ENCODE measurements around the gene PMS2.
"Not testable (repeated sequence)": the region's sequence is repeated elsewhere in the genome, so short reads cannot be mapped to it uniquely, and the experiment has no call there.

PMS2 gene

GRCh38 chr7:6008668-6009611 lies at the start of gene PMS2, which contains the start of gene AIMP2:
Gene PMS2 (minus strand): TSS chr7:6009049. CDS start chr7:6009019, 30 bp downstream.
Gene AIMP2 (plus strand): TSS chr7:6009272. CDS start chr7:6009364, 92 bp downstream.
- H3K27ac ChIP-seq (ENCODE audit: low read depth, low read length), result peak within 1 kb of the TSS; percentile 97
- peak within 1 kb of the TSS; percentile 96 for H3K9ac ChIP-seq (ENCODE audit: low read depth, low read length)
- peaks cover 35% of the 10 kb centered on the region for H3K36me3 ChIP-seq (ENCODE audit: control insufficient read depth, insufficient read depth, low read length)
- H3K4me1 ChIP-seq (ENCODE audit: control insufficient read depth, insufficient read depth, low read length), result no peaks in the 10 kb centered on the region
- no peaks in the 10 kb centered on the region for H3K9me3 ChIP-seq (ENCODE audit: control insufficient read depth, insufficient read depth, low read length)
- H3K27me3 ChIP-seq (ENCODE audit: control insufficient read depth, insufficient read depth, low read length), result no peaks in the 10 kb centered on the region
- H3K4me3 ChIP-seq (ENCODE audit: low read depth, low read length), result peak within 1 kb of the TSS; percentile 96

DNA sequence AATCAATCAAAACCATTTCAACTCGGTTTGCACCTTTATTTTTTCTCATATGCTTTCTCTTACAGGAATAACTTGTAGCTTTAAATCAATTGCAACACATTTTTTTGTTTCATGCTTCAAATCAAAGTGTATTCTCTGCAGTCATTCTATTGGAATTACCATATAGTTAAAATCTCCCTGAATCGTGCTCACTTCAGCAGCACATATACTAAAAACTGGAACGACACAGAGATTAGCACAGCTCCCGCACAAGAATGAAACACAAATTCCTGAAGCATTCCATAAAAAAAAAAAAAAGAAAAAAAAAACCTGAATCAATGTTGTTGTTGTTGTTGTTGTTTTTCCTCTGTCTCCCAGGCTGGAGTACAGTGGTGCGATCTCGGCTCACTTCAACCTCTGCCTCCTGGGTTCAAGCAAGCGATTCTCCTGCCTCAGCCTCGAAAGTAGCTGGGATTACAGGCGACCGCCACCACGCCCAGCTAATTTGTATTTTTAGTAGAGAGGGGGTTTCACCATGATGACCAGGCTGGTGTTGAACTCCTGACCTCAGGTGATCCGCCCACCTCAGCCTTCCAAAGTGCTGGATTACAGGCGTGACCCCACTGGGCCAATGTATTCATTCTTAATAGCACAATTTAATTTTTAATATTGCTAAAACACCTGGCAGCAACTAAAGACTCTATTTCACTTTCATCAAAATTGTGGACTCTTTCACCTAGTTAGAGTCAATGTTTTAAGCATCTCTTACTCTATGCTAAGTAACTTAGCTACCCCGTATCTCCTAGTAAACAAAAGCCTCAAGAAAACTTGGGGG lies 48.7 kb upstream of the PMS2 start:
- peaks cover 25% of the 10 kb centered on the region for H3K36me3 ChIP-seq (ENCODE audit: control insufficient read depth, insufficient read depth, low read length)
- H3K27ac ChIP-seq (ENCODE audit: low read depth, low read length), result no peak overlapping the region
- no peak overlapping the region for H3K9ac ChIP-seq (ENCODE audit: low read depth, low read length)
- peak overlapping the region; percentile 98 for H3K4me3 ChIP-seq (ENCODE audit: low read depth, low read length)
- H3K27me3 ChIP-seq (ENCODE audit: control insufficient read depth, insufficient read depth, low read length), result no peaks in the 10 kb centered on the region
- H3K9me3 ChIP-seq (ENCODE audit: control insufficient read depth, insufficient read depth, low read length), result no peaks in the 10 kb centered on the region
- peaks cover 3% of the 10 kb centered on the region; the same call in 1 of the 2 replicates for H3K4me1 ChIP-seq (ENCODE audit: control insufficient read depth, insufficient read depth, low read length)

- Histone ChIP-seq H3K4me1 (ENCODE audit: control insufficient read depth, insufficient read depth, low read length) (peaks cover 3% of the 10 kb centered on the region; the same call in 1 of the 2 replicates), H3K27ac (ENCODE audit: low read depth, low read length) (no peak overlapping the region), H3K4me3 (ENCODE audit: low read depth, low read length) (no peak overlapping the region), H3K9ac (ENCODE audit: low read depth, low read length) (no peak overlapping the region), H3K36me3 (ENCODE audit: control insufficient read depth, insufficient read depth, low read length) (peaks cover 33% of the 10 kb centered on the region), H3K9me3 (ENCODE audit: control insufficient read depth, insufficient read depth, low read length) (no peaks in the 10 kb centered on the region), H3K27me3 (ENCODE audit: control insufficient read depth, insufficient read depth, low read length) (no peaks in the 10 kb centered on the region)
Measured at GRCh38 chr7:6056616-6057015, 47.8 kb upstream of the PMS2 start.

DNA sequence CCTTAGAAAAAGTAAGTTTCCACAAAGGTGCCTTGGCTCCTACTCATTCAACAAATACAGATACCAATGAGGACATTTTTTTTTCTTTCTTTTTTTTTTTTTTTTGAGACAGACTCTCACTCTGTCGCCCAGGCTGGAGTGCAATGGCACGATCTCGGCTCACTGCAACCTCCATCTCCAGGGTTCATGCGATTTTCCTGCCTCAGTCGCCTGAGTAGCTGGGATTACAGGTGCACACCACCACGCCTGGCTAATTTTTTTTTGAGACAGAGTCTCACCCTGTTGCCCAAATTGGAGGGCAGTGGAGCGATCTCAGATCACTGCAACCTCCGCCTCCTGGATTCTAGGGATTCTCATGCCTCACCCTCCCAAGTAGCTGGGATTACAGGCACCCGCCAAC lies 42.3 kb upstream of the PMS2 start:
- H3K36me3 ChIP-seq (ENCODE audit: control insufficient read depth, insufficient read depth, low read length), result peaks cover 76% of the 10 kb centered on the region

DNA sequence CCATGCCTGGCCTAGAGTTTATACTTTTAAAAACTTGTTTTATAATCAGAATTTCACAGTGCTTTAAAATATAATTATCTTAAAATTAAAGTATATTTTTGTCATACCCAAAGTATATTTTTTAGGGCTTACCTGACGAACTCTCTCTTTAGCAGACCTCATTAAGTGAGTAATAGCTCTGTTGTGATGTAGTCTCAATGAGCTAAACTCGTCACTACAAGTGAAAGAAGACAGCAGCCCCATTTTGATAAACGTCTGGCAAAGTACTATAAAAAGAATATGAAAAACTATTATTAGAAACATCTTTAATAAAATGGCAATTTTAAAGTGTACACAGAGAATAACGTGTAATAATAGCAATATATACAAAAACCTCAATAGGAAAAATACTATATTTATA lies 40.9 kb upstream of the PMS2 start:
- H3K27ac ChIP-seq (ENCODE audit: low read depth, low read length), result no peak overlapping the region
- H3K4me1 ChIP-seq (ENCODE audit: control insufficient read depth, insufficient read depth, low read length), result no peaks in the 10 kb centered on the region
- no peak overlapping the region for H3K4me3 ChIP-seq (ENCODE audit: low read depth, low read length)
- peaks cover 83% of the 10 kb centered on the region for H3K36me3 ChIP-seq (ENCODE audit: control insufficient read depth, insufficient read depth, low read length)
- no peaks in the 10 kb centered on the region for H3K9me3 ChIP-seq (ENCODE audit: control insufficient read depth, insufficient read depth, low read length)
- no peaks in the 10 kb centered on the region for H3K27me3 ChIP-seq (ENCODE audit: control insufficient read depth, insufficient read depth, low read length)
- no peak overlapping the region for H3K9ac ChIP-seq (ENCODE audit: low read depth, low read length)

More for the DNA sequence above, 42.3 kb upstream of the PMS2 start:
- not testable (repeated sequence) for H3K9me3 ChIP-seq (ENCODE audit: control insufficient read depth, insufficient read depth, low read length); H3K4me1 ChIP-seq (ENCODE audit: control insufficient read depth, insufficient read depth, low read length); H3K9ac ChIP-seq (ENCODE audit: low read depth, low read length); H3K27me3 ChIP-seq (ENCODE audit: control insufficient read depth, insufficient read depth, low read length); H3K27ac ChIP-seq (ENCODE audit: low read depth, low read length); H3K4me3 ChIP-seq (ENCODE audit: low read depth, low read length)

GRCh38 chr7:6035686-6036085 lies 26.8 kb upstream of the PMS2 start:
- H3K36me3 ChIP-seq (ENCODE audit: control insufficient read depth, insufficient read depth, low read length), result peaks cover 94% of the 10 kb centered on the region
- no peak overlapping the region for H3K4me3 ChIP-seq (ENCODE audit: low read depth, low read length)

DNA sequence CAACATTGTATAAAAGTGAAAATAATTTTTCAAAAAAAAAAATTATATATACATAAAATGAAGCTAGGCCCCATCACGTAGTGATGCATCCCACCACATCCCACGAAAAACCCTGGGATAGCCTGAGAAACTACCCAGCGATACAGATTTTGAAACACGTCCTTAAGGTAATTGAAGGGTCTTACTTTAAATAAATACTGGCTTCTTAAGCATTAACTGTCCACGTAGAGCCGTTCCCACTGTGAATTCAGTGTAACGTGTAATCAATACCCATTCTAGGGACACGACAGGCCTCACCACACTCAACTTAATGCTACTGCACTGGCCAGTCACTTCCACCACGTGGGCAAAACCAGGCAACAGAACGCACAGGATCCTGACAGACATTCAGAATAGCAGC lies 26.3 kb upstream of the PMS2 start:
- H3K27ac ChIP-seq (ENCODE audit: low read depth, low read length), result no peak overlapping the region
- peaks cover 93% of the 10 kb centered on the region for H3K36me3 ChIP-seq (ENCODE audit: control insufficient read depth, insufficient read depth, low read length)
- no peaks in the 10 kb centered on the region for H3K4me1 ChIP-seq (ENCODE audit: control insufficient read depth, insufficient read depth, low read length)
- H3K27me3 ChIP-seq (ENCODE audit: control insufficient read depth, insufficient read depth, low read length), result no peaks in the 10 kb centered on the region
- no peaks in the 10 kb centered on the region for H3K9me3 ChIP-seq (ENCODE audit: control insufficient read depth, insufficient read depth, low read length)
- no peak overlapping the region for H3K9ac ChIP-seq (ENCODE audit: low read depth, low read length)
- H3K4me3 ChIP-seq (ENCODE audit: low read depth, low read length), result no peak overlapping the region

More at GRCh38 chr7:6035686-6036085, 26.8 kb upstream of the PMS2 start:
- Histone ChIP-seq H3K9ac (ENCODE audit: low read depth, low read length) (no peak overlapping the region), H3K9me3 (ENCODE audit: control insufficient read depth, insufficient read depth, low read length) (no peaks in the 10 kb centered on the region), H3K27ac (ENCODE audit: low read depth, low read length) (no peak overlapping the region), H3K27me3 (ENCODE audit: control insufficient read depth, insufficient read depth, low read length) (no peaks in the 10 kb centered on the region), H3K4me1 (ENCODE audit: control insufficient read depth, insufficient read depth, low read length) (no peaks in the 10 kb centered on the region)

GRCh38 chr7:6032641-6033040 lies 23.8 kb upstream of the PMS2 start:
- Histone ChIP-seq H3K4me1 (ENCODE audit: control insufficient read depth, insufficient read depth, low read length) (no peaks in the 10 kb centered on the region), H3K27me3 (ENCODE audit: control insufficient read depth, insufficient read depth, low read length) (no peaks in the 10 kb centered on the region), H3K27ac (ENCODE audit: low read depth, low read length) (no peak overlapping the region), H3K9ac (ENCODE audit: low read depth, low read length) (no peak overlapping the region), H3K4me3 (ENCODE audit: low read depth, low read length) (no peak overlapping the region), H3K36me3 (ENCODE audit: control insufficient read depth, insufficient read depth, low read length) (peaks cover 95% of the 10 kb centered on the region), H3K9me3 (ENCODE audit: control insufficient read depth, insufficient read depth, low read length) (no peaks in the 10 kb centered on the region)

DNA sequence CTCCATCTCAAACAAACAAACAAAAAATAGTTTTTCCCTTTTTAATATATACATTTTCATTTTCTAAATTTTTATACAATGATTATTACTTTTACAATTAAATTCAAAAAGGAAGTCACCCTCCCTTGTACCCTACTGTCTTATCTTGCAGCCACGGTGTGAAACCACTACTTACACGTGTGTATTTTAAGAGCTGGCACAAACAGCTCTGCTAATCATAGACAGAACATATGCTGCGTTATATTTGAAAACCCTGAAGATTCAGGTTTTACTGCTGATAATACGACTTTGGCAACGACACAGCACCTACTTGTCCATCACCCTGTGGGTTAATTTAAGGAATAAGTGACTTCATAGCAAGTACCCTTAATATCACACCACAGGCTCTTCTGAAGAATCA lies 23.3 kb upstream of the PMS2 start:
- Histone ChIP-seq H3K36me3 (ENCODE audit: control insufficient read depth, insufficient read depth, low read length) (peaks cover 95% of the 10 kb centered on the region), H3K4me3 (ENCODE audit: low read depth, low read length) (no peak overlapping the region), H3K4me1 (ENCODE audit: control insufficient read depth, insufficient read depth, low read length) (no peaks in the 10 kb centered on the region), H3K27me3 (ENCODE audit: control insufficient read depth, insufficient read depth, low read length) (no peaks in the 10 kb centered on the region), H3K9ac (ENCODE audit: low read depth, low read length) (no peak overlapping the region), H3K27ac (ENCODE audit: low read depth, low read length) (no peak overlapping the region), H3K9me3 (ENCODE audit: control insufficient read depth, insufficient read depth, low read length) (no peaks in the 10 kb centered on the region)

DNA sequence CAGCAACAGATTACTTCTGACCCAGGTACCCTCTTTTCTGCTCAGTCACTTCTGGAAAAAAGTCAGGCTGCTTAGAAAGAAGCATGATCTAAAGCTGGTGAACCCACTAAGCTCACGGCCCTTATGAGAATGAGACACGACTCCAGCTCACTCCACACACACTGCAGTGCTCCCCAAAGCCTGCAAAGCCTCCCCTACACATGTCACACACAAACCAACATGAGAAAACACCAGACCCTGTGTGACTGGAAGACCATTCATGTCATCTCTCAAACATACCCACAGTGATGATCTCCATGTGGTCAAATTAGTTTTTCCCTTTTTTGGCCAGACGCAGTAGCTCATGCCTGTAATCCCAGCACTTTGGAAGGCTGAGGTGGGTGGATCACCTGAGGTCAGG lies 22.7 kb upstream of the PMS2 start:
- Histone ChIP-seq H3K9me3 (ENCODE audit: control insufficient read depth, insufficient read depth, low read length) (no peaks in the 10 kb centered on the region), H3K4me1 (ENCODE audit: control insufficient read depth, insufficient read depth, low read length) (no peaks in the 10 kb centered on the region), H3K36me3 (ENCODE audit: control insufficient read depth, insufficient read depth, low read length) (peaks cover 95% of the 10 kb centered on the region), H3K4me3 (ENCODE audit: low read depth, low read length) (no peak overlapping the region), H3K27ac (ENCODE audit: low read depth, low read length) (no peak overlapping the region), H3K9ac (ENCODE audit: low read depth, low read length) (no peak overlapping the region), H3K27me3 (ENCODE audit: control insufficient read depth, insufficient read depth, low read length) (no peaks in the 10 kb centered on the region)

DNA sequence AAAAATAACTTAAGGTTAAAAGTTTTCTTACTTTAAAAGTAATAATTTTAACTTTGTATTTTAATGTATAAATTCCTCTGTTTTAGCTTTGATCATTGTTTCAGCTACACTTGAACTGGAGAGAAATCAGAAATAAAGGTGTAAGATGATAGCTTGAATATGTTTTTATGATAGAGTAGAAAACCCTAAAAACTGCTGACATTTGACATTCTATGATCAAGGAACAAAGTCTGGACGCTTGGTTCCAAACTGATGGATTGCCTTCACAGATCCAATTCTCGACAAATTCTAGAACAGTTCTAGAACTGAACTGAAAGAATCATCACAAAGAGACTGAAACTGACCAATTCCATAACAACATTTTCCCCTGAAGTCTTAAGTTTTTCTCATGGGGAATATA lies 22.1 kb upstream of the PMS2 start, which contains the start of gene ANKRD61:
TSS of gene ANKRD61 (plus strand) at position 389 of the 400 bp plus-strand sequence. CDS start at position 389, 0 bp downstream.
- Histone ChIP-seq H3K27ac (ENCODE audit: low read depth, low read length) (no peak within 1 kb of the TSS), H3K9me3 (ENCODE audit: control insufficient read depth, insufficient read depth, low read length) (no peaks in the 10 kb centered on the region), H3K27me3 (ENCODE audit: control insufficient read depth, insufficient read depth, low read length) (no peaks in the 10 kb centered on the region), H3K9ac (ENCODE audit: low read depth, low read length) (no peak within 1 kb of the TSS), H3K36me3 (ENCODE audit: control insufficient read depth, insufficient read depth, low read length) (peaks cover 95% of the 10 kb centered on the region), H3K4me1 (ENCODE audit: control insufficient read depth, insufficient read depth, low read length) (no peaks in the 10 kb centered on the region), H3K4me3 (ENCODE audit: low read depth, low read length) (no peak within 1 kb of the TSS)

All from HUES48 (cell line).